DMS114 treated with DMSO at 0.1 percent for 48 hours (cell line): ENCODE data around the gene PCA3.

ENCODE experiments used
- DNase-seq: peaks from one replicate; lab custom pipeline; 2025; ENCODE audit not compliant: unreplicated experiment; lab: John Stamatoyannopoulos, UW

PCA3 gene

GRCh38 chr9:76820431-76820830, 56.2 kb downstream of the PCA3 start:
- DNase-seq = no peak

GRCh38 chr9:76827296-76828080, 63.2 kb downstream of the PCA3 start:
- no peak for DNase-seq

GRCh38 chr9:76828447-76828846, 64.2 kb downstream of the PCA3 start:
- no peak for DNase-seq

- DNase-seq = no peak
Measured at GRCh38 chr9:76835571-76836283, 71.5 kb downstream of the PCA3 start.
